PC-3 (cell line): Measurements from ENCODE around the gene ATM. TPM values are rescaled to one million over a fixed set of nuclear protein-coding genes. Genes with fewer than 3 reads are reported as not detected.
"Not testable (repeated sequence)": the region's sequence is repeated elsewhere in the genome, so short reads cannot be mapped to it uniquely, and the experiment has no call there.

Experiments used
- ATAC-seq: fragments of 200-7000 bp; cut with Tn5 transposase; 2 replicates; pipeline ENCODE4 v1.9.1; 2020; ENCODE audit warnings: mild to moderate bottlenecking, moderate library complexity
- BruUV-seq: library from RNA; stranded (reverse); fragments of 400-500 nt; replicated peaks from 2 replicates; lab custom pipeline; 2021; lab: Mats Ljungman, UMichigan
- CTCF ChIA-PET: fragments of 300-600 bp; sonication (Branson Sonifier 250); formaldehyde crosslinking; loops from one replicate; lab custom pipeline; 2022; ENCODE audit warnings: antibody characterized with exemption; lab: Charles Lee
- POLR2A ChIA-PET: fragments of 300-600 bp; sonication (Branson Sonifier 250); formaldehyde crosslinking; loops from one replicate; lab custom pipeline; 2022; ENCODE audit warnings: antibody characterized with exemption; ENCODE audit not compliant: unreplicated experiment; lab: Charles Lee
- DNase-seq: peaks from one replicate; pipeline ENCODE4 v3.0.0-alpha.2; 2015
- H2AFZ ChIP-seq: fragments of 300-600 bp; sonication (generic); 2 replicates; pipeline ENCODE4 v1.6.0; 2016; ENCODE audit warnings: antibody characterized with exemption, low read length
- H3F3A ChIP-seq: fragments of 300-600 bp; sonication (generic); one replicate; pipeline ENCODE4 v1.6.0; 2017; ENCODE audit warnings: antibody characterized with exemption, low read length, control low read depth, mild to moderate bottlenecking; ENCODE audit not compliant: unreplicated experiment
- H3K27ac ChIP-seq: fragments of 300-600 bp; sonication (generic); 2 replicates; pipeline ENCODE4 v1.5.1; 2016; ENCODE audit warnings: mild to moderate bottlenecking, low read length
- H3K27me3 ChIP-seq: fragments of 300-600 bp; sonication (generic); 2 replicates; pipeline ENCODE4 v1.6.1; 2016; ENCODE audit warnings: low read length, mixed read lengths
- H3K36me3 ChIP-seq: fragments of 300-600 bp; sonication (generic); 2 replicates; pipeline ENCODE4 v1.6.1; 2016; ENCODE audit warnings: low read depth, mixed run types, low read length, mixed read lengths
- H3K4me1 ChIP-seq: fragments of 300-600 bp; sonication (generic); 2 replicates; pipeline ENCODE4 v1.5.1; 2016; ENCODE audit warnings: low read length; ENCODE audit not compliant: insufficient read depth
- H3K4me2 ChIP-seq: fragments of 300-600 bp; sonication (generic); 2 replicates; pipeline ENCODE4 v1.6.0; 2016; ENCODE audit warnings: low read length
- H3K4me3 ChIP-seq: fragments of 300-600 bp; sonication (generic); 2 replicates; pipeline ENCODE4 v1.5.1; 2016; ENCODE audit warnings: mild to moderate bottlenecking, low read length, mixed read lengths
- H3K79me2 ChIP-seq: fragments of 300-600 bp; sonication (generic); 2 replicates; pipeline ENCODE4 v1.6.1; 2017; ENCODE audit warnings: low read length, mixed read lengths
- H3K9ac ChIP-seq: fragments of 300-600 bp; sonication (generic); 2 replicates; pipeline ENCODE4 v1.6.0; 2016; ENCODE audit warnings: mild to moderate bottlenecking, low read length
- H3K9me2 ChIP-seq: fragments of 300-600 bp; sonication (generic); replicated peaks from 2 replicates; pipeline ENCODE4 v1.6.1; 2016; ENCODE audit warnings: mixed run types, low read length, mixed read lengths
- H3K9me3 ChIP-seq: fragments of 300-600 bp; sonication (generic); 2 replicates; pipeline ENCODE4 v1.6.1; 2016; ENCODE audit warnings: low read length, mixed read lengths
- H4K20me1 ChIP-seq: fragments of 300-600 bp; sonication (generic); 2 replicates; pipeline ENCODE4 v1.6.1; 2016; ENCODE audit warnings: low read length, mixed read lengths
- EZH2 ChIP-seq: fragments of 300-600 bp; sonication (generic); IDR thresholded peaks from one replicate; pipeline ENCODE4 v1.6.1; 2017; ENCODE audit warnings: antibody characterized with exemption, mild to moderate bottlenecking, low read length; ENCODE audit not compliant: unreplicated experiment
- EZH2phosphoT487 ChIP-seq: fragments of 300-600 bp; sonication (generic); IDR thresholded peaks from 2 replicates; pipeline ENCODE4 v1.6.1; 2018; ENCODE audit warnings: mild to moderate bottlenecking, antibody characterized with exemption, low read length, borderline replicate concordance
- intact Hi-C: fragments of 100-400 bp; cut with micrococcal nuclease; formaldehyde crosslinking; loops from 2 replicates; pipeline ENCODE4 v1.9.0; 2023
- total RNA-seq: library from RNA; depleted of rRNA; stranded (reverse); fragments of >200 nt; gene quantifications from 2 replicates; pipeline ENCODE4 v1.2.3, GENCODE V29; 2014
- TF ChIP-seq, protein P1 (sequence below): fragments of 300-600 bp; sonication (generic); conservative IDR thresholded peaks from 2 replicates; pipeline ENCODE4 v1.5.1; 2017; ENCODE audit warnings: antibody characterized with exemption, low read depth, mild to moderate bottlenecking, low read length

The ATM gene
- total RNA-seq, 1 experiment from 2014 or later, result 55.3 TPM

DNA sequence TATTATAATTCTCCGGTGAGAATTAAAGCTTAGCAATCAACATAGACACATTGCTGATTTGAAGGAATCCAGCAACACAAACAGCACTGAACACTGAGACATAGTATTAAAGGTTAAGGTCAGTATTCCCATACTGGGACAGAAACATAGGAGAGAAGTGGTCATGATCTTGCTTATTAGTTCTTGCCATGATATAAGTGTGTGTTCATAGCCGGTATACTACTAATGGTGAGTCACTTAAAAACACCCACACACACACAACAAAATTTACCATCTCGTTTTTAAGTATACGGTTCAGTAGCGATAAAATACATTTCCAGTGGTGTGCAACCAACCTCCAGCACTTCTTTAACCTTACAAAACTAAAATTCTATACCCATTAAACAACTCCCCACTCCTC lies 148.1 kb downstream of the ATM start:
- CTCF ChIA-PET, result no interaction called here
- intact Hi-C loops, result no loop called here
- ATAC-seq, result peak; percentile 66

DNA sequence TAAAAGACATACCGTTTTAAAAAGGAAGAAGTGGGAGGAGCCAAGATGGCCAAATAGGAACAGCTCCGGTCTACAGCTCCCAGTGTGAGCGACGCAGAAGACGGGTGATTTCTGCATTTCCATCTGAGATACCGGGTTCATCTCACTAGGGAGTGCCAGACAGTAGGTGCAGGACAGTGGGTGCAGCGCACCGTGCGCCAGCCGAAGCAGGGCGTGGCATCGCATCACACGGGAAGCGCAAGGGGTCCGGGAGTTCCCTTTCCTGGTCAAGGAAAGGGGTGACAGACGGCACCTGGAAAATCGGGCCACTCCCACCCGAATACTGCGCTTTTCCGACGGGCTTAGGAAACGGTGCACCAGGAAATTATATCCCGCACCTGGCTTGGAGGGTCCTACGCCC lies 150.6 kb downstream of the ATM start:
- H3K27me3 ChIP-seq, CTCF ChIA-PET, DNase-seq, H3K9me2 ChIP-seq, BruUV-seq, H3K4me3 ChIP-seq, H3K27ac ChIP-seq, H3F3A ChIP-seq, H2AFZ ChIP-seq, ATAC-seq, H3K79me2 ChIP-seq, H3K9me3 ChIP-seq, H3K9ac ChIP-seq, H3K36me3 ChIP-seq, H4K20me1 ChIP-seq, intact Hi-C loops, H3K4me2 ChIP-seq: not testable (repeated sequence)
- H3K4me1 ChIP-seq, result peaks cover 31% of the 10 kb centered on the region
- POLR2A ChIA-PET, result interaction anchor here (0.8 kb wide), 1 partner anchor 381 kb away, joined by 8 read pairs; no protein-coding TSS in a partner anchor

More for the DNA sequence above, 148.1 kb downstream of the ATM start:
- Histone ChIP-seq H3K9ac (peak overlapping the region; percentile 15; the same call in 1 of the 2 replicates), H4K20me1 (no peaks in the 10 kb centered on the region), H3K27me3 (no peaks in the 10 kb centered on the region), H3K27ac (peak overlapping the region; percentile 78), H3K4me1 (peaks cover 41% of the 10 kb centered on the region), H3K9me3 (no peaks in the 10 kb centered on the region), H3K4me2 (peak overlapping the region; percentile 56), H3K4me3 (peak overlapping the region; percentile 27; the same call in 1 of the 2 replicates), H3K36me3 (no peaks in the 10 kb centered on the region), H3K9me2 (no peaks in the 10 kb centered on the region), H2AFZ (no peak overlapping the region), H3K79me2 (no peaks in the 10 kb centered on the region), H3F3A (peaks cover 5% of the 10 kb centered on the region)
- DNase-seq, result peak; percentile 58
- no peak for TF ChIP-seq EZH2phosphoT487
- no peak for TF ChIP-seq EZH2
- POLR2A ChIA-PET, result no interaction called here
- BruUV-seq, result no TSS peak

DNA sequence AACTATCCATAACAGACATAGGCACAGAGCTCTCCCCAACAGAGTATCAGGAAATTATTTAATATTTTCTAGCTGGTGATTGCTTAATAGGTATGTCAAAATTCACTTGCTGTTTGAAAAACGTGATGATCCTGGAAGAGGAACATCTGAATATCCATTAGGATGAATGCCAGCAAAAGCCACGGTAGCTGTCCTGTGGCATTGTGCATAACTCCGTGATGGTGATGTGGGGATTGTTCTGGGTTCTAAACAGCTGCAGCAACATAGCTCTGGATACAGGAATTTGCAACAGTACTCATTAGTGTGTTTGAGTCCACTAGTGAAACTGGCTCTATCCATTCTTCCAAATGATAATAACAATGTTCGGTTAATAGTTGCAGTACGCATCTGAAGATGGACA lies 165.7 kb downstream of the ATM start:
- no peaks in the 10 kb centered on the region for H3F3A ChIP-seq
- CTCF ChIA-PET, result no interaction called here
- H3K27me3 ChIP-seq, result no peaks in the 10 kb centered on the region
- no peak for ATAC-seq
- H3K79me2 ChIP-seq, result no peaks in the 10 kb centered on the region
- no peaks in the 10 kb centered on the region for H3K9me3 ChIP-seq
- intact Hi-C loops, result no loop called here
- POLR2A ChIA-PET, result no interaction called here
- H2AFZ ChIP-seq, result no peak overlapping the region
- H3K4me3 ChIP-seq, result no peak overlapping the region
- H3K36me3 ChIP-seq, result no peaks in the 10 kb centered on the region
- BruUV-seq, result no TSS peak
- H4K20me1 ChIP-seq, result no peaks in the 10 kb centered on the region
- H3K9ac ChIP-seq, result no peak overlapping the region
- H3K4me2 ChIP-seq, result no peak overlapping the region
- TF ChIP-seq EZH2phosphoT487 (no peak), EZH2 (no peak)
- TF ChIP-seq, protein P1, sequence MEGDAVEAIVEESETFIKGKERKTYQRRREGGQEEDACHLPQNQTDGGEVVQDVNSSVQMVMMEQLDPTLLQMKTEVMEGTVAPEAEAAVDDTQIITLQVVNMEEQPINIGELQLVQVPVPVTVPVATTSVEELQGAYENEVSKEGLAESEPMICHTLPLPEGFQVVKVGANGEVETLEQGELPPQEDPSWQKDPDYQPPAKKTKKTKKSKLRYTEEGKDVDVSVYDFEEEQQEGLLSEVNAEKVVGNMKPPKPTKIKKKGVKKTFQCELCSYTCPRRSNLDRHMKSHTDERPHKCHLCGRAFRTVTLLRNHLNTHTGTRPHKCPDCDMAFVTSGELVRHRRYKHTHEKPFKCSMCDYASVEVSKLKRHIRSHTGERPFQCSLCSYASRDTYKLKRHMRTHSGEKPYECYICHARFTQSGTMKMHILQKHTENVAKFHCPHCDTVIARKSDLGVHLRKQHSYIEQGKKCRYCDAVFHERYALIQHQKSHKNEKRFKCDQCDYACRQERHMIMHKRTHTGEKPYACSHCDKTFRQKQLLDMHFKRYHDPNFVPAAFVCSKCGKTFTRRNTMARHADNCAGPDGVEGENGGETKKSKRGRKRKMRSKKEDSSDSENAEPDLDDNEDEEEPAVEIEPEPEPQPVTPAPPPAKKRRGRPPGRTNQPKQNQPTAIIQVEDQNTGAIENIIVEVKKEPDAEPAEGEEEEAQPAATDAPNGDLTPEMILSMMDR, result no peak
- H3K4me1 ChIP-seq, result no peaks in the 10 kb centered on the region
- no peaks in the 10 kb centered on the region for H3K9me2 ChIP-seq
- DNase-seq, result no peak
- no peak overlapping the region for H3K27ac ChIP-seq

DNA sequence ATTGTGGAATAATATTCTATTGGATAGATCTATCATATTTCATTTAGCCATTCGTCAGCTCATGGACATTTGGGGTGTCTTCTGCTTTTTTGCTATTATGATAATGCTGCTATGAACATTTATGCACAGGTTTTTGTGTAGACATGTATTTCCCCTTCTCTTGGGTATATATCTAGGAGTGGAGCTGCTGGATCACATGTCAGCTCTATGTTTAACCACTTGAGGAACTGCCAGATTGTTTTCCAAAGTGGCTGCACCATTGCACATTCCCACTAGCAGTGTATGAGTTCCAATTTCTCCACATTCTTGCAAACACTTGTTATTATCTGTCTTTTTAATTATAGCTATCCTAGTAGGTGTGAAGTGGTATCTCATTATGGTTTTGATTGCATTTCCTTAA lies 169.5 kb downstream of the ATM start:
- BruUV-seq, result no TSS peak
- no peaks in the 10 kb centered on the region for H3K4me1 ChIP-seq
- no peaks in the 10 kb centered on the region for H3K27me3 ChIP-seq
- no peak for ATAC-seq
- TF ChIP-seq EZH2phosphoT487 (no peak), EZH2 (no peak)
- TF ChIP-seq, protein P1, result no peak
- intact Hi-C loops, result no loop called here
- H3K9me2 ChIP-seq, result no peaks in the 10 kb centered on the region
- H3K79me2 ChIP-seq, result no peaks in the 10 kb centered on the region
- no peaks in the 10 kb centered on the region for H4K20me1 ChIP-seq
- no peaks in the 10 kb centered on the region for H3K36me3 ChIP-seq
- POLR2A ChIA-PET, result no interaction called here
- H3K4me3 ChIP-seq, result no peak overlapping the region
- no peak overlapping the region for H3K9ac ChIP-seq
- H3K4me2 ChIP-seq, result no peak overlapping the region
- no peaks in the 10 kb centered on the region for H3K9me3 ChIP-seq
- no peaks in the 10 kb centered on the region for H3F3A ChIP-seq
- no peak for DNase-seq
- no peak overlapping the region for H3K27ac ChIP-seq
- no peak overlapping the region for H2AFZ ChIP-seq
- CTCF ChIA-PET, result no interaction called here
